Measurements from ENCODE around the gene CDH4. TPM values are rescaled to one million over a fixed set of nuclear protein-coding genes. Genes with fewer than 3 reads are reported as not detected.

CDH4 gene
- total and polyA plus RNA-seq, 2 of the 4 experiments (the other 2 are of a cell fraction): 1.6 to 3.5 TPM

- intact Hi-C loops (cut with micrococcal nuclease) (no loop called here), in situ Hi-C loops (cut with MboI; ENCODE audit: low sequenced_read_pairs) (no loop called here), dilution Hi-C loops (cut with HindIII; ENCODE audit: low sequenced_read_pairs, unreplicated experiment) (no loop called here)
- no peak overlapping the region for H2BK5ac ChIP-seq (ENCODE audit: low read depth, low read length, poor library complexity, severe bottlenecking)
- no peak overlapping the region for H2AFZ ChIP-seq (replicated peaks; ENCODE audit: low read length, poor library complexity)
- H2BK15ac ChIP-seq (ENCODE audit: low read depth, low read length): no peak overlapping the region
- no peak overlapping the region for H3K56ac ChIP-seq (ENCODE audit: extremely low read depth, insufficient read depth, low read length)
- H3K4me2 ChIP-seq (ENCODE audit: low read depth, low read length): no peak overlapping the region
- no peak overlapping the region for H3K4ac ChIP-seq (ENCODE audit: low read depth, low read length)
- BruUV-seq (replicated peaks): no TSS peak
- H2AK9ac ChIP-seq (replicated peaks; ENCODE audit: low read depth, low read length, poor library complexity): no peak overlapping the region
- DNase-seq: no peak
- H3K18ac ChIP-seq (ENCODE audit: low read depth, low read length): no peak overlapping the region
- peaks cover 5% of the 10 kb centered on the region; the same call in 1 of the 2 replicates for H3K9me1 ChIP-seq (ENCODE audit: insufficient read depth, low read length)
- no peak overlapping the region for H3K14ac ChIP-seq (replicated peaks; ENCODE audit: low read depth, low read length)
- ChIA-PET POLR2A (ENCODE audit: unreplicated experiment) (no interaction called here), CTCF (no interaction called here)
- no peak overlapping the region for H3K27ac ChIP-seq (ENCODE audit: insufficient read depth, low read length)
- H3K4me3 ChIP-seq (ENCODE audit: insufficient read depth, low read depth, low read length): no peak overlapping the region
- H3K9ac ChIP-seq (ENCODE audit: low read depth, low read length): no peak overlapping the region
- H3K23ac ChIP-seq (ENCODE audit: low read depth, low read length): no peak overlapping the region
- H3K36me3 ChIP-seq (ENCODE audit: control insufficient read depth, insufficient read depth, low read length): no peaks in the 10 kb centered on the region
- no peak overlapping the region for H2BK20ac ChIP-seq (ENCODE audit: low read depth, low read length)
- H2AK5ac ChIP-seq (ENCODE audit: low read depth, low read length): no peak overlapping the region
- no peaks in the 10 kb centered on the region for H3K4me1 ChIP-seq (ENCODE audit: control insufficient read depth, insufficient read depth, low read length)
- H4K20me1 ChIP-seq (ENCODE audit: insufficient read depth, low read length): no peaks in the 10 kb centered on the region; the same call in 1 of the 2 replicates
- no peak overlapping the region for H4K5ac ChIP-seq (ENCODE audit: low read depth, low read length)
- no peak for TF ChIP-seq CEBPB (IDR thresholded peaks at IDR 0.05; ENCODE audit: low read depth, low read length)
- no peak for TF ChIP-seq CTCF (conservative IDR thresholded peaks at IDR 0.05; ENCODE audit: low read depth, low read length)
- no peak for TF ChIP-seq MXI1 (IDR thresholded peaks at IDR 0.05; ENCODE audit: borderline replicate concordance, low read depth, low read length)
- TF ChIP-seq SMC3 (IDR thresholded peaks at IDR 0.05; ENCODE audit: low read depth, low read length): no peak
- TF ChIP-seq RAD21 (IDR thresholded peaks at IDR 0.05; ENCODE audit: low read length): no peak
- no peak for TF ChIP-seq NFE2L2 (IDR thresholded peaks at IDR 0.05; ENCODE audit: low read depth, low read length)
- TF ChIP-seq RFX5 (IDR thresholded peaks at IDR 0.05; ENCODE audit: low read depth, low read length): no peak
- TF ChIP-seq RCOR1 (IDR thresholded peaks at IDR 0.05; ENCODE audit: insufficient replicate concordance, low read length): no peak
- TF ChIP-seq CHD1 (IDR thresholded peaks at IDR 0.05; ENCODE audit: low read depth, low read length): no peak
- TF ChIP-seq POLR2A (IDR thresholded peaks at IDR 0.05; ENCODE audit: low read depth, low read length): no peak
- TF ChIP-seq FOS (IDR thresholded peaks at IDR 0.05; ENCODE audit: low read depth, low read length): no peak
- TF ChIP-seq USF2 (IDR thresholded peaks at IDR 0.05; ENCODE audit: low read depth, low read length): no peak
- TF ChIP-seq MAZ (IDR thresholded peaks at IDR 0.05; ENCODE audit: borderline replicate concordance, low read depth, low read length): no peak
- no peak for TF ChIP-seq BHLHE40 (IDR thresholded peaks at IDR 0.05; ENCODE audit: low read depth, low read length)
- TF ChIP-seq MAFK (IDR thresholded peaks at IDR 0.05; ENCODE audit: low read depth, low read length): no peak
- TF ChIP-seq ELK1 (IDR thresholded peaks at IDR 0.05; ENCODE audit: borderline replicate concordance, low read depth, low read length): no peak
- no peak overlapping the region for H2BK120ac ChIP-seq (ENCODE audit: low read depth, low read length)
- peaks cover 5% of the 10 kb centered on the region for H3K9me3 ChIP-seq (ENCODE audit: control insufficient read depth, insufficient read depth, low read length)
- no peak overlapping the region for H4K91ac ChIP-seq (ENCODE audit: insufficient read depth, low read depth, low read length)
- no peak overlapping the region for H4K8ac ChIP-seq (ENCODE audit: low read depth in 2 of 2, low read length in 2 of 2)
- no peaks in the 10 kb centered on the region for H3K79me1 ChIP-seq (ENCODE audit: low read depth in 1 of 2, low read length in 2 of 2)
- ATAC-seq (ENCODE audit: low read depth): no peak
- H3K27me3 ChIP-seq (ENCODE audit: control insufficient read depth, insufficient read depth, low read length): no peaks in the 10 kb centered on the region; the same call in none of the 2 replicates
- WGBS, 2 experiments (ENCODE audit: extremely low coverage in 2 of 2, insufficient read length in 1 of 2): 79% methylated on average over 8 of the region's 14 CpGs; no CpG with 5 or more reads in 1 of the 2 experiments
Measured at GRCh38 chr20:61685462-61685861, 433.4 kb downstream of the CDH4 start.

Measured in IMR-90 (cell line).